ENCODE data around the gene RET. TPM values are rescaled to one million over a fixed set of nuclear protein-coding genes. Genes with fewer than 3 reads are reported as not detected.

Gene RET
- total and polyA plus RNA-seq, 5 donors: 0.23 to 0.59 (median 0.40) TPM

- DNase-seq (peak in 2 of 3 donors; percentile 4 to 19), ATAC-seq (no peak)
- no peak overlapping the region for H3K27ac ChIP-seq (ENCODE audit: low read length)
- intact Hi-C loops (cut with DNase I): no loop called here
- WGBS: 72% methylated on average over 19 of the region's 19 CpGs
- H3K4me3 ChIP-seq (ENCODE audit: low read length): no peak overlapping the region
- no peaks in the 10 kb centered on the region for H3K27me3 ChIP-seq (ENCODE audit: control insufficient read depth, insufficient read depth)
- H3K9me3 ChIP-seq (ENCODE audit: control insufficient read depth, low read length): no peaks in the 10 kb centered on the region
- H3K4me1 ChIP-seq (ENCODE audit: control insufficient read depth, insufficient read depth, low read length): peaks cover 1% of the 10 kb centered on the region
Observed at GRCh38 chr10:43071865-43072650, 4.8 kb upstream of the RET start.

GRCh38 chr10:43073191-43073590, 3.7 kb upstream of the RET start:
- intact Hi-C loops (cut with DNase I): no loop called here
- Histone ChIP-seq H3K9me3 (ENCODE audit: control insufficient read depth, low read length) (no peaks in the 10 kb centered on the region), H3K4me1 (ENCODE audit: control insufficient read depth, insufficient read depth, low read length) (peaks cover 2% of the 10 kb centered on the region), H3K4me3 (ENCODE audit: low read length) (no peak overlapping the region), H3K27me3 (ENCODE audit: control insufficient read depth, insufficient read depth) (no peaks in the 10 kb centered on the region), H3K27ac (ENCODE audit: low read length) (no peak overlapping the region)
- DNase-seq: peak in 1 of 3 donors; percentile 4
- ATAC-seq: no peak
- WGBS: 80% methylated on average over 3 of the region's 3 CpGs

GRCh38 chr10:43073721-43074120, 3.1 kb upstream of the RET start:
- ATAC-seq: no peak
- Histone ChIP-seq H3K27me3 (ENCODE audit: control insufficient read depth, insufficient read depth) (no peaks in the 10 kb centered on the region), H3K9me3 (ENCODE audit: control insufficient read depth, low read length) (no peaks in the 10 kb centered on the region), H3K4me3 (ENCODE audit: low read length) (no peak overlapping the region), H3K4me1 (ENCODE audit: control insufficient read depth, insufficient read depth, low read length) (peaks cover 2% of the 10 kb centered on the region), H3K27ac (ENCODE audit: low read length) (no peak overlapping the region)
- intact Hi-C loops (cut with DNase I): no loop called here
- DNase-seq: peak; percentile 0 to 19 (median 16)
- 82% methylated on average over 8 of the region's 8 CpGs for WGBS

DNA sequence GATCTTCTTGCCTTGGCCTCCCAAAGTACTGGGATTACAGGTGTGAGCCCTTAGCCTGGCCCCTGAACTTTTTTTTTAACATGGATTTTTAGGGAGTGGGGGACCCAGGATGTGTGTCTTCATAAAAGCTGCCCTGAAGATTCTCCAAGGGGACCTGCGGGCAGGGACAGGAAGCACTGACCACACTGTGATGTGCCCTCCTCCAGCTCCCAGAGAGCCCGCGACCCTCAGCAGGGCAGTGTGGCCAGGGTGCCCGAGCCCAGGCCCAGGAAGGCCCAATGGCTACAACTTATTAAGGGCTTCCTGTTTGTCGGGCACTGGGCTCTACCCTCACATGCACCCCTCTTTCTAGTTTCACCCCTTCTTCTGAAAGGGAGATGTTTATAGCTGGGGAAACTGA, 2.5 kb upstream of the RET start:
- no peaks in the 10 kb centered on the region for H3K27me3 ChIP-seq (ENCODE audit: control insufficient read depth, insufficient read depth)
- intact Hi-C loops (cut with DNase I): no loop called here
- no peak overlapping the region for H3K27ac ChIP-seq (ENCODE audit: low read length)
- WGBS: 85% methylated on average over 5 of the region's 5 CpGs
- H3K4me1 ChIP-seq (ENCODE audit: control insufficient read depth, insufficient read depth, low read length): peaks cover 2% of the 10 kb centered on the region
- H3K9me3 ChIP-seq (ENCODE audit: control insufficient read depth, low read length): no peaks in the 10 kb centered on the region
- H3K4me3 ChIP-seq (ENCODE audit: low read length): no peak overlapping the region
- peak in 2 of 3 donors; percentile 2 to 5 for DNase-seq
- ATAC-seq: no peak

- 89% methylated on average over 12 of the region's 12 CpGs for whole genome bisulfite sequencing
- H3K27me3 ChIP-seq (ENCODE audit: control insufficient read depth, insufficient read depth): no peaks in the 10 kb centered on the region
- intact Hi-C loops (cut with DNase I): no loop called here
Observed at GRCh38 chr10:43074827-43075611, 1.9 kb upstream of the RET start.

DNA sequence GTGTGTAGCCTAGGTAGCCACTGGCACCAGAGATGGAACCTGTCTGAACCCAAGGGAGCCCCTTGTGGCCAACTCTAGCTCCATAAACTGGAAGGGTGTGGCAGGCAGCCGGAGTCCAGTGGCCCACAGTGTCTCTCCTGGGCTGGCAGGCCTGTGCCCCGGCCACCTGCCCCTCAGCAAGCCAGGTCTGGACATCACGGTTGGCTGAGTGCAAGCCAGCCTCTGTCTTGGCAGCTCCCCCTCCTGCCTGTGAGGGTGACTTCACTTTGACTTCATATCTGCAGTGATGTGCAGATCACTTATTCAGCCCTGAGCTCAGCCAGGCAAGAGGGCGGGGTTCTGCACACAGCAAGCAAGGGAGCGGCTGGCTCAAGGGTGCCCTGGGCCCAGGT, 1.3 kb upstream of the RET start:
- 76% methylated on average over 5 of the region's 5 CpGs for WGBS
- no peak for ATAC-seq
- intact Hi-C loops (cut with DNase I): no loop called here
- Histone ChIP-seq H3K27me3 (ENCODE audit: control insufficient read depth, insufficient read depth) (no peaks in the 10 kb centered on the region), H3K4me3 (ENCODE audit: low read length) (no peak overlapping the region), H3K27ac (ENCODE audit: low read length) (no peak overlapping the region), H3K9me3 (ENCODE audit: control insufficient read depth, low read length) (no peaks in the 10 kb centered on the region), H3K4me1 (ENCODE audit: control insufficient read depth, insufficient read depth, low read length) (peaks cover 2% of the 10 kb centered on the region)
- DNase-seq: peak in 2 of 3 donors; percentile 7 to 30

More at GRCh38 chr10:43074827-43075611, 1.9 kb upstream of the RET start:
- ATAC-seq (no peak), DNase-seq (peak in 2 of 3 donors; percentile 3 to 24)
- H3K9me3 ChIP-seq (ENCODE audit: control insufficient read depth, low read length): no peaks in the 10 kb centered on the region
- no peak overlapping the region for H3K4me3 ChIP-seq (ENCODE audit: low read length)
- no peak overlapping the region for H3K27ac ChIP-seq (ENCODE audit: low read length)
- H3K4me1 ChIP-seq (ENCODE audit: control insufficient read depth, insufficient read depth, low read length): peaks cover 2% of the 10 kb centered on the region

DNA sequence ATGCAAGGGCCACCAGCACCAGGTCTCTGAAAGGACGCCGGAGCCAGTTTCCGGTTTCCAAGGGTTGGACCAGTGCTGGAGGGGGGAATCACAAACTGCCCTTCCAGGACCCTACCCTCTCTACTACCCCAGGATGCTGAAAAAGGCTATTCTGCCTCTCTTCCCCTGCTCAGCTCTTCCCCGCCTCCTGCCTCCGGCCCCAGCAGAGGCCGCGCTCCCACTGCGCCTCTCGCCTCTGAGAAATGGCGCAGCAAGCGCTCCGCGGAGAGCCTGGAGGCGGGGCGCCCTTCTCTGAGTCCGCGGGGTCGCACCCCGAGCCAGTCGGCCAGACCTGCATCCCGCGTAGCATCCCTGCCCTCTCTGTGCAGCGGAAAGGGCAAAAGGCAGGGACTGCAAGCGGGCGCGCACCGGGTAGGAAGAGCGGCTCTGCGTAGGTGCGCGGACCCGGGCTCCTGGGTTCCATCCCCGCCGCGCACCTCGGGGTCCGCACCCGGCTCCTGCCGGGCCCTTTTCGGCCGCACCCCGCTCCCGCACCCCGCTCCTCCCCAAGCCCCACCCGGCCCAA, 476 bp upstream of the RET start:
- intact Hi-C loops (cut with DNase I): no loop called here
- ATAC-seq: no peak

DNA sequence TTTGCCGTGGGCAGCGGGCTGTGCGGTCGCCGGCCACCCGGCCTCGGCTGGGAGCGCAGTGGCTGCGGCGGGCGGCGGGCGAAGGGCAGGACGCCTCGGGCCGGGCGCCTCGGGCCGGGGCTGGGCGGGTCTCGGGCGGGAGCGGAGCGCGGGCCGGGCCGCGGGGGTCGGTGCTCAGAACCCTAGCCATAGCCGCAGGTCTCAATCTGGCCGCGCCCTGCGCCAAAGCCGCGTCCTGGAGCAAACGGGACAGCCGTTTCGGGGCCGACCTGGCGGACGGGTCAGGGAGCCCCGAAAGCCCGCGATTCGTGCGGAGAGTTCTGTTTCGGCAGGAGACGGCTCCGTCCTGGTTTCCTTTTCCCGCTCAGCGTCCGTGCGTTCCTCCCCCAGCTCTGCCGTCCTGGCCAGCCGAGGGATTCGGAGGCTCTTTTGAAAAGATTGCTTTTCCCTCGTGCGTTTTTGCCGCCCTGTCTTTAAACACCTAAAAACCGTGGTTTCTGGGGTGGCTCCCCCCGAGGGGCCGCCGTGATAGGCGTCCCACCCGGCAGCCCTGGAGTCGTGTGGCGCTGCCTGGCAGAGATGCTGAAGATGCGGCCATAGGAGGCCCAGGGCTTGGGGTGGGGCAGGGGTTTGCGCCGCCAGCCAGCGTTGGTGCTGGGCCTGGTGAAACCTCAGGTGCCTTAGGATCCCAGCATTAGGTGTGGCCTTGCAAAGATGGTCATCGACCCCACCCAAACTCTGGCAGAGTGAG, 727 bp downstream of the RET start:
- intact Hi-C loops (cut with DNase I): no loop called here
- Histone ChIP-seq H3K4me3 (ENCODE audit: low read length) (peak overlapping the region; percentile 47), H3K4me1 (ENCODE audit: control insufficient read depth, insufficient read depth, low read length) (peaks cover 2% of the 10 kb centered on the region), H3K27ac (ENCODE audit: low read length) (no peak overlapping the region), H3K27me3 (ENCODE audit: control insufficient read depth, insufficient read depth) (no peaks in the 10 kb centered on the region), H3K9me3 (ENCODE audit: control insufficient read depth, low read length) (no peaks in the 10 kb centered on the region)
- WGBS: 4% methylated on average over 72 of the region's 72 CpGs
- DNase-seq (no peak), ATAC-seq (no peak)

More for the DNA sequence above, 476 bp upstream of the RET start:
- peak in 1 of 3 donors; percentile 53 for DNase-seq
- WGBS: 2% methylated on average over 45 of the region's 45 CpGs
- Histone ChIP-seq H3K4me3 (ENCODE audit: low read length) (peak overlapping the region; percentile 47), H3K27ac (ENCODE audit: low read length) (no peak overlapping the region), H3K27me3 (ENCODE audit: control insufficient read depth, insufficient read depth) (no peaks in the 10 kb centered on the region), H3K4me1 (ENCODE audit: control insufficient read depth, insufficient read depth, low read length) (peaks cover 2% of the 10 kb centered on the region), H3K9me3 (ENCODE audit: control insufficient read depth, low read length) (no peaks in the 10 kb centered on the region)

GRCh38 chr10:43078175-43078985, 1.5 kb downstream of the RET start:
- DNase-seq (no peak), ATAC-seq (no peak)
- no peaks in the 10 kb centered on the region for H3K27me3 ChIP-seq (ENCODE audit: control insufficient read depth, insufficient read depth)
- WGBS: 59% methylated on average over 14 of the region's 14 CpGs
- H3K9me3 ChIP-seq (ENCODE audit: control insufficient read depth, low read length): no peaks in the 10 kb centered on the region
- peaks cover 2% of the 10 kb centered on the region for H3K4me1 ChIP-seq (ENCODE audit: control insufficient read depth, insufficient read depth, low read length)
- intact Hi-C loops (cut with DNase I): no loop called here
- H3K27ac ChIP-seq (ENCODE audit: low read length): no peak overlapping the region
- no peak overlapping the region for H3K4me3 ChIP-seq (ENCODE audit: low read length)

DNA sequence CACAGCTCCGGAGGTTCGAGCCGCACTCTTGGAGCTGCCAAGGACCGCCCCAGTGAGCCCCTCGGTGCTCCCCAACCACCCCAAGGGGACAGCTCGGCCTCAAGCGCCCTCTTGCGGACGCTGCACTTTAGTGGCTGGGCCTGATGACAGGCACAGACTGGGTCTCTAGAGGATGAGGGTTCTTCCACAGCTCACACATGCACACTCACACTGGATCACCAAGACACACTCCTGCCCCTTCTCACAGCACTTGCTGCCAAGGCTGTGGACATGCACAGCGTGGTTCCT, 2.1 kb downstream of the RET start:
- H3K4me1 ChIP-seq (ENCODE audit: control insufficient read depth, insufficient read depth, low read length): peaks cover 2% of the 10 kb centered on the region
- H3K27ac ChIP-seq (ENCODE audit: low read length): no peak overlapping the region
- DNase-seq (no peak), ATAC-seq (no peak)
- 11% methylated on average over 10 of the region's 10 CpGs for WGBS
- H3K27me3 ChIP-seq (ENCODE audit: control insufficient read depth, insufficient read depth): no peaks in the 10 kb centered on the region
- intact Hi-C loops (cut with DNase I): no loop called here
- H3K4me3 ChIP-seq (ENCODE audit: low read length): no peak overlapping the region
- H3K9me3 ChIP-seq (ENCODE audit: control insufficient read depth, low read length): no peaks in the 10 kb centered on the region
